Lung microvascular endothelial cell (primary cell): Measurements from ENCODE around the gene VRK2. TPM values are rescaled to one million over a fixed set of nuclear protein-coding genes. Genes with fewer than 3 reads are reported as not detected.

ENCODE experiments used
- DNase-seq, 2 donors: peaks; one replicate each; pipeline versions ENCODE4 v3.0.0 to v3.0.0-alpha.2; 2010; ENCODE audit warnings: low read depth in 2 of 2
- total RNA-seq: library from RNA; depleted of rRNA; stranded (reverse); fragments of >200 nt; gene quantifications from 2 replicates; pipeline ENCODE4 v1.2.1, GENCODE V29; 2014

VRK2 gene
- 17.7 and 20.9 TPM in 2 replicates for total RNA-seq

DNA sequence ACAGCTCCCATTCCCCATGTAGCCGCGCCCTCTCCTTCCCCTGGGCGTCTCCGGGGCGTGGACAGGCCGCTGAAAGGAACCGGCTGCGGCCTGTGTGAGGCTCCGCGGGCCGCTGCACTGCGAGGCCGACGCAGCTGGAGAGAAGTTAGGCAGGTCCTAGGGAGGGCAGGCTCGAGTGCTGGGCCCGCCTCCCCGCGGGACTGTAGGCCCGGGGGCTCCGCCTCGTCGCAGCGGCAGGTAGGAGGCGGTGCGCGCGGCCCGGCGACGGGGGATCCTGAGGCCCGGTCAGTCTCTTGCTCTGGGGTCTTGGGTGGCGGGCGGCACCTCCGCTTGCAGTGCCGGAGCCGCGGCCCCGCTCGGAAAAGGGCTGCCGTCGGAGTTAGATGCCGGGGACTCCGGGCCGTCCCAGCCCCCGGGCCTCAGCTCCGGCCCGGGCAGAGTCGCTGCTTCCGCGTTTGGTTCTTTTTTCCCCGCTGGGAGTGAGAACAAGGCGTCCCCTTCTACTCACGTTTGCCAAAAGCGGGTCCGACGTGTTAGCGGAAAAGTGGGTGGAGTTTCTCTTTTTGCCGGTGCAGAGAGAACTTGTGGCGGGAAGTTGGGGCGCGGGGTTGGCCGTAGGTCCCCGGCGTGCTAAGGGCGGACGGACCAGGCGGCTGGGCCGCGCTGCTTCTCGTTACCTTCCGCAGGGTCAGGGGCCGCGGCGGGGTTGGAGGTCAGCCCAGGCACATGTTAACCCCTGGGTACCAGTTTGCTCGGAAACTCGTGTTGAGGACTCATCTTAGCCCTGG lies at the start of gene VRK2:
VRK2 (plus strand) TSS at position 222 of the 788 bp plus-strand sequence. CDS start 2,026 bp downstream, outside the sequence.
- DNase-seq, result peak; percentile 94

- no peak for DNase-seq
Measured at GRCh38 chr2:58006256-58006951, 40.2 kb upstream of the VRK2 start.

DNA sequence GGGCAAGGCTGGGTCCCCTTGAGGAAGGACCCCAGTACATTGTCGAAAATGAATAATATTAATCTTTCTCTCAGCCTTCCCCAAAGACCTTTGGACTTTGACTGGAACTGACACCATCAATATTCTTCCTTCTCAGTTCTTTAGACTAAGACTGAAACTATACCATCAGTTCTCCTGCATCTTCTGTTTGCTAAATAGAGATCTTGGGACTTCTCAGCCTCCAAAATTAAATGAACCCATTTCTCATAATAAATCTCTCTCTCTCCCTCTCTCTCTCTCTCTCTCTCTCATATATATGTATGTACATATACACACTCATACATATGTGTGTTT lies 39.7 kb upstream of the VRK2 start:
- DNase-seq, result no peak

- peak in 1 of 2 donors; percentile 10 for DNase-seq
Measured at GRCh38 chr2:58010599-58010998, 36.0 kb upstream of the VRK2 start.

DNA sequence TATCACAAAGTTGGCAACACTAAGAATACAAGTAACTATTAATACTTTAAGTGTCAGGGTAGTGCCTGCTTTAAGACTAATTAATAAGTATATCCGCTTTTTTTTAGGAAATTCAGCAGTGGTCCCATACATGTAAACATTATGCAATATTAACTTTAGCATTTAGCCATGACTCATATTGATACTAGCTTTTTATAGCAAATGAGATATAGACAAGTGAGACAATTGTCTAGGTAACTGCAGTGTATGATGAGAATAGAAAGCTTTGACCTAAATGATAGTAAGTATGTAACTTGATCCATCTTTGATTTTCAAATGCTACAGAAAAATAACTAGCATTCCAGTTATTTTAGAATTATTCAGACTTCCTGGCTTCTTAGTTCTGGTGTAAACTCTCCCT lies 27.4 kb upstream of the VRK2 start:
- no peak for DNase-seq

DNA sequence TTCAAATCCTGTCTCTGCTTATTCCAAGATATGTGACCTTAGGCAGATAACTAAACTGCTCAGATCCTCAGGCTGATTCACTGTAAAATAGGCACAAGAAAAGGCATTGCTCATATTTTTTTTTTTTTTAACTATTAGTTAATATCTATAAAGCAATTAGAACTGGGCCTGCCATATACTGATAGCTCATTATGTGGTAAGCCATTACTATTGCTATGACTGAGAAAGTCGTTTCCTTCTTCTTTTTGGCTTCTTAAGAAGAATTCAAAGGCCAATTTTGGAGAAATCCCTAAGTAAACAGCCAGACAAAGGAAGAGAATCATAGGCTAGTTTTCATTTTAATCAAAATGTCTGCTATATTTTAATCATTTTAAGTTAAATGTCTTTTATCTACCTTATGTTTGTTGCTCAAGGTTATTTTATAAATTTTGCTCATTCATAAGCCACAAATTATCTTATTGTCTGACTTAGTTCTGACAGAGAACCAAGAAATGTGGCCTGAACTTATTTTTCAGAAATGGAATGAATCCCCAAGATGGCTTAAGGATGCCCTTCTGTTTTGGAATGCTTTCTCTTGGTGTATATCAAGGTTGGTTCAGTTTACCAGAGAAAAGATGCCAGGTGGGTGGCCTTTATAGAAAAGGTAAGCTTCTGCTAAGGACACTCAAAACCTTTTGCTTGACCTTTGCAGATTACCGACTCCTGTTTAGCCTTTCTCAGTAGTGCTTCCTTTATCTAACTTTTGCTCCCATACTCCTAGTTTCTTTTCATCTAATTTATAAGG lies 21.3 kb upstream of the VRK2 start:
- DNase-seq, result no peak

DNA sequence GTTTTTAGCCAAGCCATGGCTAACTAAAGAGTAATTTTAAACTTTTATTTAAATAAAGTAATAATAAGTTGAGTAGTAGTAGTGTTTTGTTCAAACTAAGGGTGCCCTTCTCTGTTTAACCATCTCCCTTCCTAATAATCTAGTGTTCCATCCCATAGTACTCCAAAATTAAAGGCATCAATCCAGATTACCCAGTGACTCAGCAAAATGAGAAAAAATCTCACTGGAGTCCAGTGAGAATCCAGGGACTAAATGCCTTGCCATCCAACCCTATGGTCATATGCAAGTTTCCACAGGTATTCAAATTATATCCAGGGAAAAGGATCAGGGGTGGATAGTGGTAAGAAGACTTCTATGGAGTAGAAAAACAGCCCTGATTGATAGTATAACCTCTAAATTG lies 19.6 kb upstream of the VRK2 start:
- no peak for DNase-seq

DNA sequence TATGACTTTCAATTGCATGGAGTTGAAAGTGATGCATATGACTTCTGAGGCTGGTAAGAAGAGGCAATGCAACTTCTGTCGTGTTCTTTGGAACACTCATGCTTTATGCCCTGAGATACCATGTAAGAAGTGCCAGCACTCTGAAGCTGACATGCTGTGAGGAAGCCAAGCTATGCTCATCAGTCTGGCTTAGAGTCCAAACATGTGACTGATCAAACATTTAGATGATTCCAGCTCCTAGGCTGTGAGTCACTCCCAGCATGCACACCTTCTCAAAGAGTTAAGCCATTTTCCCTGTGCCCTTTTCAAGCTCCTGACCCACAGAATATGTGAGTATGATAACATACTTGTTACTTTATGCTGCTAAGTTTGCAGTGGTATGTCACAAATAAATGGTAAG lies 15.8 kb upstream of the VRK2 start:
- no peak for DNase-seq

- no peak for DNase-seq
Measured at GRCh38 chr2:58032016-58032763, 14.4 kb upstream of the VRK2 start.

DNA sequence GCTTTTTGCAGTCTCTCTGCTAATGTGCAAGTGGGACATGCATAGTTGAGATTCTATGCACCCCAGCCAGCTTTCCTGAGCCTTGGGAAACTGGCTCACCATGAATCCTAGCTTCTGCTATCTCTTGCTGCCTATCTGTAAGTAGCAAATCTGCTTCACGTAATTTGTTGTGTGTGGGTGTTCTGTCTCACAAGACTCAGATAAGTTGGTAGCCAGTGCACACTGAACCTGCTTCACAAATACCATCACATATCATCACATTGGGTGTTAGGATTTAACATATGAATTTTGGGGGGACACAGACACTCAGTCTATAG lies 13.9 kb upstream of the VRK2 start:
- DNase-seq, result no peak

GRCh38 chr2:58033530-58033929 lies 13.1 kb upstream of the VRK2 start:
- DNase-seq, result no peak

DNA sequence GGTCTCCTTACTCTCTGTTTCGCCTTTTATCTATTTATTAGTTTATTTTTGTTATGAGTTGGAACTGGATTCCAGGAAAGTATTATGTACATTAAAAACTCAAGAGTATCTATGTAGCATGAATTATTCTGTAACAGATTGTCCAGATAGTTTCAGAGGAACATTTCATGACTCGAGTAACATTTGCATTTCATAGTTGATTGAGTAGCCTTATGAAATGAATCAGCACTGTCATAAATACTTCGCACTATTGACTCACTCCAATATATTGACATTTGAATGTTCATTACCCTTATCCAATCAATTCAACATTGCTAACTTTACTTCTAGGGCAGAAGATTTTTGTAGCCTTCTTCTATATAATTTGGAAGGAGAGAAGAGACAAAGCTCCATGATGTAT lies 11.3 kb upstream of the VRK2 start:
- DNase-seq, result no peak

- peak; percentile 40 to 86 for DNase-seq
Measured at GRCh38 chr2:58039170-58039611, 7.4 kb upstream of the VRK2 start.

DNA sequence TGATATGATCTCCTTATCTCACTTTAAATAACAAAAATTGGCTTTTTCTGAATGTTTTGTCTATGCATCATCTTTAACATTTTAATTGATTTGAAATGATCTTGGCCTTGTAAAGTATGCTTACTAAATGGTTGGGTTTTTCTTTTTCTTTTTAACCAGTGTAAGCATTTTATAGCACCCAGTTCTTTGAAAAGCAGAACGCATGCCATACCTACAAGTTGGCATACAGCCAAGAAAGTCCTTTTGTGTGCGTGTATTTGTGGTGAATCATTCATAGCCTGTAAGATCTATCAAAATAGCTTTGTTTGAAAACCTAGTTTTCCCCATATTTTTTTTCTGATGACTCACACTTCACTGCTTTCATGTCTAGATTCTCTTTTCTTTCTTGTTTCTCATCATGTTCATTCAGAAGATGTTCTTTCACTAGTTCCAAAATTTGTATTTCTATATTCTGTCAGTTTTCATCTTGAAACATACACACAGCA lies 4.1 kb upstream of the VRK2 start:
- peak; percentile 94 to 96 for DNase-seq

DNA sequence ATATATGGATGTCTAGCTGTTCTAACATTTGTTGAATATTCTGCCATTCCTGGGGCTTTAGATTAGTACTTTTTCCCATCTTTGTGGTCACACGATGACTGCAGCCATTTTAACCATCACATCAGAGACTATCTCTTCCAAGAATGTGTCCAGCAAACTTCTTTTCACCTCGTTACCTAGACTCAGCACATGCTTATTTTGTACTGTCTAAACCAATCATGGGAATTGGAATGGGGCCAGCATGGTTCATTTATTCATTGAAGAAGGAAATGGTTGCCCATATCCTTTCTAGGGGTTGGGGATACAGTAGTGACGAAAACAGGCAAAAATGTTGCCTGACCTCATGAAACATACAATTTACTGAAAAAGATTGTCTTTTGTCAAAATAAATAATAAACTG lies 2.5 kb upstream of the VRK2 start:
- DNase-seq, result no peak

GRCh38 chr2:58045580-58046334 lies 849 bp upstream of the VRK2 start:
- DNase-seq, result no peak

- DNase-seq, result no peak
Measured at GRCh38 chr2:58046335-58046584, 346 bp upstream of the VRK2 start.

GRCh38 chr2:58047373-58047935 lies 848 bp downstream of the VRK2 start:
- DNase-seq, result peak in 1 of 2 donors; percentile 4

GRCh38 chr2:58047961-58048360 lies 1.4 kb downstream of the VRK2 start:
- DNase-seq, result no peak

- DNase-seq, result no peak
Measured at GRCh38 chr2:58051445-58051844, 4.8 kb downstream of the VRK2 start.

DNA sequence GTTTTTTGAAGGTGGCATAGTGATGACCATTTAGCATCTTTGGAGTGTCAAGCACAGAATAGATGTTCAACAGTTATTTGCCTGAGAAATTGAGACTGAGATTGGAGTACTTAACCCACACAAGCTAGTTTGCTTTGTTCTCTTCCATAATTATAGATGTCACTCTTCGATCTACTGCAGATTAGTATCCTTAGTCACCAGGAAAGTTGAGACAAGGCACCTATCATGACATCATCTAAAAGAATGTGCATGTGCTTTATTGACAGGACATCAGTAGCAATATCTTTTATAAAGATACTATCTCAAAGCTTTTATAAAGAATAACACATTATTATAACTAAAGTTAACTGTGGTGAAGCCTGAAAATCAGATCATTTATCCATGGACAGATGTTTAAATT lies 6.4 kb downstream of the VRK2 start:
- DNase-seq, result no peak
